ENCODE data around the gene ZNRF4.

Gene ZNRF4

DNA sequence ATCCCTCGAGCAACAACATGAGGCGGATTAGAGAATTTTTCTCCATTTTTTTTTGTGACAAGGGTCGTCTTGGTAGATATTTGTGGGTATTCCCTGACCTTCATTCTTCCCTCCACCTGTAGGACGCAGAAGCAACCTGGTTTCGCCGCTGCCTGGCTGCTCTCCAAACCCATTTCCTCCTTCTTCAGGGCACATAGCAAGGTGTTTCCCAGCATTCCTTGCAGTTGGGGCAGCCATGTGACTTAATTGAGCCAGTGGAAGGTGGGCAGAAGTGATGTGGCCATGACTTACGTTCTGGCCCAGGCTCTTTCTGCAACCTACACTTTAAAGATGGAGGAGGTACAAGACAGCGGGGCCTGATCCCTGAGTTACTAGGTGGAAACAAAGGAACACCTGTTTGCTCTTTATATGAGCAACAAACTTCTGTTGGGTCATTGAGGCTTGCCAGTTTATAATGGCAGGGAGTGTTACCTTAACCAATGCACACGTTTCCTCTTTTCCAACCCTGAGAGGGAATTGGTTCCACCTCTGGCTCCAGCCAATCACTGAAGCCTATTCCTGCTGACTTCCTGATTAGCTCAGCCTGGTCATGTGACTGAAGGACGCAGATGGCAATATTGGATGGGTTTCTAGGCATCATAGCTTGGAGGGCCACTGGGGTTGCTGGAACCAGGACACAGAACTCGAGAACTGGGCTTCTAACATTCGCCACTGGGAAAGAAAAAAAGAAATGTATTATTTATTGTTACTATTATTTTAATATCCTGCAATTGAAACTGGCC lies 30.8 kb upstream of the ZNRF4 start:
- Histone ChIP-seq H3K27me3 (ENCODE audit: low read depth, low read length) (no peaks in the 10 kb centered on the region; the same call in 1 of the 2 replicates), H3K4me2 (ENCODE audit: low read length) (no peak overlapping the region), H3K4me1 (ENCODE audit: low read length) (no peaks in the 10 kb centered on the region), H3K79me2 (ENCODE audit: low read length) (no peaks in the 10 kb centered on the region), H2AFZ (ENCODE audit: low read depth, low read length) (no peak overlapping the region), H3K9me3 (ENCODE audit: insufficient read depth, low read length) (no peaks in the 10 kb centered on the region), H3K36me3 (replicated peaks; ENCODE audit: low read depth, low read length) (no peaks in the 10 kb centered on the region), H4K20me1 (ENCODE audit: insufficient read depth, low read length) (no peaks in the 10 kb centered on the region), H3K27ac (ENCODE audit: low read length) (no peak overlapping the region), H3K9ac (ENCODE audit: low read length) (no peak overlapping the region), H3K4me3 (ENCODE audit: low read length) (no peak overlapping the region)
- TF ChIP-seq CTCF (IDR thresholded peaks at IDR 0.05; ENCODE audit: low read depth, low read length): no peak
- TF ChIP-seq EZH2phosphoT487 (IDR thresholded peaks at IDR 0.05; ENCODE audit: low read depth): no peak

DNA sequence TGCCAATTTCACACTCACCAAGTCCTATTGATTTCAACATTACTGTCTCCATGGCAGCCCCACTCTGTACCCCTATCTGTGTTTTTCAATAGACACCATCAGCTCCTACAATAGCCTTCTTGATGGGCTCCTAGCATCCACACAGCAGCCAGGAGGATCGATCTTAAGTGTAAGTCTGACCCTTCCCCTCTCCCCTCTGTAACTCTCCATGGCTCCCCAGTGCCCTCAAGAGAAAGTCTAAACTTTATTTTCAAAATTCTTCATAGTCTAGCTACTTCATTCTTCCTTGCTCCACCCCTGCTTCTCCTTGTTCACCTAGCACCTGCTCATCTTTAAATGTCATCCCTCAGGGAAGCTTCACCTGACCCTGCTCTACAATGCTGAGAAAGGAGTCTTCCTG lies 30.0 kb upstream of the ZNRF4 start:
- H3K4me1 ChIP-seq (ENCODE audit: low read length): no peaks in the 10 kb centered on the region

DNA sequence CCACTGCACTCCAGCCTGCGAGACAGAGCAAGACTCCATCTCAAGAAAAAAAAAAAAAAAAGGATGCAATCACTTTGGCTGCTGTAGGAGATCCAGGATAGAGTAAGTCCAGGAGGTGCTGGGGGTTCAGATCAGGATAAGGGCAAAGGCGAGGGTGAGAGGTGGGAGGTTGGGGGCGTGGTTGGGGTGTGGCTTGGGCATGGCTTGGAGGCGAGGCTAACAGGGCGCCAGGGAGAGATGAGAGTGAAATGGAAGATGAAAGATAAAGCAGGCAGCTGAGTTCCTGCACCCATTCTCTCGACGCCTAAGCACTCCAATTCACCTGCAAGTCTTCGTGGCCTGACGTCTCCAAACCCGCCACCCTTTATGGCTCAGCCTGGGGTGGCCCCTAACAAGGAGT lies 25.0 kb upstream of the ZNRF4 start:
- Histone ChIP-seq H3K36me3 (replicated peaks; ENCODE audit: low read depth, low read length) (no peaks in the 10 kb centered on the region), H3K79me2 (ENCODE audit: low read length) (no peaks in the 10 kb centered on the region), H4K20me1 (ENCODE audit: insufficient read depth, low read length) (no peaks in the 10 kb centered on the region), H3K9ac (ENCODE audit: low read length) (no peak overlapping the region), H3K4me1 (ENCODE audit: low read length) (no peaks in the 10 kb centered on the region), H3K27me3 (ENCODE audit: low read depth, low read length) (no peaks in the 10 kb centered on the region), H3K27ac (ENCODE audit: low read length) (no peak overlapping the region), H3K4me2 (ENCODE audit: low read length) (no peak overlapping the region), H3K4me3 (ENCODE audit: low read length) (no peak overlapping the region), H3K9me3 (ENCODE audit: insufficient read depth, low read length) (no peaks in the 10 kb centered on the region), H2AFZ (ENCODE audit: low read depth, low read length) (no peak overlapping the region)
- TF ChIP-seq EZH2phosphoT487 (IDR thresholded peaks at IDR 0.05; ENCODE audit: low read depth) (no peak), CTCF (IDR thresholded peaks at IDR 0.05; ENCODE audit: low read depth, low read length) (no peak)

More for the DNA sequence above, 30.0 kb upstream of the ZNRF4 start:
- no peaks in the 10 kb centered on the region for H4K20me1 ChIP-seq (ENCODE audit: insufficient read depth, low read length)
- no peaks in the 10 kb centered on the region for H3K36me3 ChIP-seq (replicated peaks; ENCODE audit: low read depth, low read length)
- H3K79me2 ChIP-seq (ENCODE audit: low read length): no peaks in the 10 kb centered on the region
- no peaks in the 10 kb centered on the region for H3K9me3 ChIP-seq (ENCODE audit: insufficient read depth, low read length)
- H3K27ac ChIP-seq (ENCODE audit: low read length): no peak overlapping the region
- H3K4me2 ChIP-seq (ENCODE audit: low read length): no peak overlapping the region
- no peak for TF ChIP-seq CTCF (IDR thresholded peaks at IDR 0.05; ENCODE audit: low read depth, low read length)
- TF ChIP-seq EZH2phosphoT487 (IDR thresholded peaks at IDR 0.05; ENCODE audit: low read depth): no peak
- no peak overlapping the region for H3K9ac ChIP-seq (ENCODE audit: low read length)
- H2AFZ ChIP-seq (ENCODE audit: low read depth, low read length): no peak overlapping the region
- no peaks in the 10 kb centered on the region; the same call in 1 of the 2 replicates for H3K27me3 ChIP-seq (ENCODE audit: low read depth, low read length)
- H3K4me3 ChIP-seq (ENCODE audit: low read length): no peak overlapping the region

DNA sequence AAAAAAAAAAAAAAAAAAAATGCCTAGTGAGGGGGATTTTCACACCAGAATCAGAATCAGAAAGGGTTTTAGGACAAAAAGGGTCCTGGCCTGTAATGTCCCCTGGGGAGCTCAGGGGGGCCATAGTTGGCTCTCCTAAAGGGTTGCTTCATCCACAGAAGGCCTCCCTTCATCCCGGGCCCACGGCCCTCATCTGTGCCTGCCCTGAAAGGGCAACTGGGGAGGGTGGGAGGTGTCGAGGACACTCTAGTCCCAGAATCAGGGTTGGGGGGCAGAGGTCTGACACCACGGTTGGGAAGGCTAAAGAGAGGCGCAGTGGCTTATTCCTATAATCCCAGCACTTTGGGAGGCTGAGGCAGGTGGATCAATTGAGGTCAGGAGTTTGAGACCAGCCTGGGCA lies 22.5 kb upstream of the ZNRF4 start:
- H3K27ac ChIP-seq (ENCODE audit: low read length): no peak overlapping the region
- H4K20me1 ChIP-seq (ENCODE audit: insufficient read depth, low read length): no peaks in the 10 kb centered on the region
- H3K9me3 ChIP-seq (ENCODE audit: insufficient read depth, low read length): no peaks in the 10 kb centered on the region
- H3K4me1 ChIP-seq (ENCODE audit: low read length): no peaks in the 10 kb centered on the region
- no peaks in the 10 kb centered on the region for H3K36me3 ChIP-seq (replicated peaks; ENCODE audit: low read depth, low read length)
- H3K4me2 ChIP-seq (ENCODE audit: low read length): no peak overlapping the region
- no peak overlapping the region for H3K9ac ChIP-seq (ENCODE audit: low read length)
- no peak overlapping the region for H2AFZ ChIP-seq (ENCODE audit: low read depth, low read length)
- no peaks in the 10 kb centered on the region for H3K27me3 ChIP-seq (ENCODE audit: low read depth, low read length)
- no peak overlapping the region for H3K4me3 ChIP-seq (ENCODE audit: low read length)
- H3K79me2 ChIP-seq (ENCODE audit: low read length): no peaks in the 10 kb centered on the region
- TF ChIP-seq EZH2phosphoT487 (IDR thresholded peaks at IDR 0.05; ENCODE audit: low read depth) (no peak), CTCF (IDR thresholded peaks at IDR 0.05; ENCODE audit: low read depth, low read length) (no peak)

All from OCI-LY3 (cell line).